Measurements from ENCODE around the gene CWC15.
A peak's percentile ranks its signal among the peaks of the same experiment; 100 is the strongest.
"Not testable (repeated sequence)": the region's sequence is repeated elsewhere in the genome, so short reads cannot be mapped to it uniquely, and the experiment has no call there.

The CWC15 gene

GRCh38 chr11:94973099-94973968, at the start of gene CWC15, which contains the start of gene KDM4D:
TSS of gene CWC15 (minus strand) at chr11:94973556. CDS start at chr11:94972185, 1,371 bp downstream.
TSS of gene KDM4D (plus strand) at chr11:94973709. CDS start at chr11:94997373, 23,664 bp downstream.
- peak; percentile 64 for DNase-seq (ENCODE audit: low read depth, low spot score)

- DNase-seq (ENCODE audit: low read depth, low spot score): not testable (repeated sequence)
Measured at GRCh38 chr11:95021468-95021867, 48.1 kb upstream of the CWC15 start.

- DNase-seq (ENCODE audit: low read depth, low spot score): no peak
Measured at GRCh38 chr11:95016139-95016538, 42.8 kb upstream of the CWC15 start.

GRCh38 chr11:95014184-95014821, 40.9 kb upstream of the CWC15 start:
- no peak for DNase-seq (ENCODE audit: low read depth, low spot score)

- DNase-seq (ENCODE audit: low read depth, low spot score): no peak
Measured at GRCh38 chr11:95011376-95011775, 38.0 kb upstream of the CWC15 start.

- no peak for DNase-seq (ENCODE audit: low read depth, low spot score)
Measured at GRCh38 chr11:95005642-95006041, 32.3 kb upstream of the CWC15 start.

- DNase-seq (ENCODE audit: low read depth, low spot score): no peak
Measured at GRCh38 chr11:95003716-95004115, 30.4 kb upstream of the CWC15 start.

GRCh38 chr11:94998285-94998684, 24.9 kb upstream of the CWC15 start:
- DNase-seq (ENCODE audit: low read depth, low spot score): no peak

- DNase-seq (ENCODE audit: low read depth, low spot score): no peak
Measured at GRCh38 chr11:94997437-94997836, 24.1 kb upstream of the CWC15 start.

- DNase-seq (ENCODE audit: low read depth, low spot score): no peak
Measured at GRCh38 chr11:94993400-94993943, 20.1 kb upstream of the CWC15 start.

- DNase-seq (ENCODE audit: low read depth, low spot score): no peak
Measured at GRCh38 chr11:94988748-94989147, 15.4 kb upstream of the CWC15 start.

GRCh38 chr11:94987378-94987777, 14.0 kb upstream of the CWC15 start:
- no peak for DNase-seq (ENCODE audit: low read depth, low spot score)

- no peak for DNase-seq (ENCODE audit: low read depth, low spot score)
Measured at GRCh38 chr11:94975599-94975998, 2.2 kb upstream of the CWC15 start.

GRCh38 chr11:94974178-94974577, 822 bp upstream of the CWC15 start:
- no peak for DNase-seq (ENCODE audit: low read depth, low spot score)

- no peak for DNase-seq (ENCODE audit: low read depth, low spot score)
Measured at GRCh38 chr11:94972700-94973098, 657 bp downstream of the CWC15 start.

GRCh38 chr11:94968334-94968958, 4.9 kb downstream of the CWC15 start:
- no peak for DNase-seq (ENCODE audit: low read depth, low spot score)

GRCh38 chr11:94964934-94965333, 8.4 kb downstream of the CWC15 start:
- DNase-seq (ENCODE audit: low read depth, low spot score): no peak

- no peak for DNase-seq (ENCODE audit: low read depth, low spot score)
Measured at GRCh38 chr11:94961255-94961654, 12.1 kb downstream of the CWC15 start.

- DNase-seq (ENCODE audit: low read depth, low spot score): no peak
Measured at GRCh38 chr11:94960488-94960887, 12.9 kb downstream of the CWC15 start.

- DNase-seq (ENCODE audit: low read depth, low spot score): no peak
Measured at GRCh38 chr11:94959179-94959578, 14.2 kb downstream of the CWC15 start.

GRCh38 chr11:94958121-94958696, 15.1 kb downstream of the CWC15 start:
- DNase-seq (ENCODE audit: low read depth, low spot score): no peak

- DNase-seq (ENCODE audit: low read depth, low spot score): no peak
Measured at GRCh38 chr11:94956963-94957362, 16.4 kb downstream of the CWC15 start.
